HG03457 (cell line): ENCODE results near the gene HAP1.

ENCODE experiments used
- ATAC-seq: cut with Tn5 transposase; IDR thresholded peaks from one replicate; pipeline ENCODE4 v1.9.1; 2021; ENCODE audit warnings: moderate number of reproducible peaks; ENCODE audit not compliant: unreplicated experiment

The HAP1 gene

DNA sequence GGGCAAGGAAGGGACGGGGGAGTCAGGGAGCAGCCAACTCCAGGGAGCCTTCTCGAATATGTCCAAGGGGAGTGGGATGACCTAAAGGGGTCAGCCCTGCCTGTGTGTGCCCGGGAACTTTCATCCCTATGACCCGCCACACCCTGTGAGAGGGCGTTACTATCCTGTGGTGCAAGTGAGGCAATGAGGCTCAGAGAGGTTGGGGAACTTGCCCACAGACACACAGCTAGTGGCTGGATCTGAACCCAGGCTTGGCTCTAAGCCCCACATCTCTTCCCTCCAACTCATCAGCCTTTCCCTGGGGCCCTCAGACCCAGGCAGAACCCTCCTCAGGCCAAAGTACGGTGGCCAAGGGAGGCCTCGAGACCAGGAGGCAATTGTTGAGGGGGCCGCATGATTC, 28.9 kb upstream of the HAP1 start:
- ATAC-seq = no peak

DNA sequence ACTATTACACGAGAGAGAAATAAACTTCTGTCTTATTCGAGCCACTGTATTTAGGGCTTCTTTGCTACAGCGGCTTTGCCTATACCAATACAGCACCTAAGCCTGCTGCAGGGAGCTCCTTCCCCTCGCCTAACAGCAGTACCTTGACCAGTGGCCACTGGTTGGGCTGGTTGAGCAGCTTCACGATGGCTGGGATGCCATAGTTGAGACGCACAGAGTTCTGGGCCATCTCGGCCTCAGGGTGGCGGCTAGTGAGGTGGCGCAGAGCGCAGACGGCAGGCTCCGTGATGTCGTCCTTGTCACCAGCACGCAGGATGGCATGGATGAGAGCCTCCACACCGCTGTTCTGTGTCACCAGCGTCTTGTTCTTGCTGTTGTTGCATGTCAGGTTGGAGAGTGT, 28.4 kb upstream of the HAP1 start:
- no peak for ATAC-seq

DNA sequence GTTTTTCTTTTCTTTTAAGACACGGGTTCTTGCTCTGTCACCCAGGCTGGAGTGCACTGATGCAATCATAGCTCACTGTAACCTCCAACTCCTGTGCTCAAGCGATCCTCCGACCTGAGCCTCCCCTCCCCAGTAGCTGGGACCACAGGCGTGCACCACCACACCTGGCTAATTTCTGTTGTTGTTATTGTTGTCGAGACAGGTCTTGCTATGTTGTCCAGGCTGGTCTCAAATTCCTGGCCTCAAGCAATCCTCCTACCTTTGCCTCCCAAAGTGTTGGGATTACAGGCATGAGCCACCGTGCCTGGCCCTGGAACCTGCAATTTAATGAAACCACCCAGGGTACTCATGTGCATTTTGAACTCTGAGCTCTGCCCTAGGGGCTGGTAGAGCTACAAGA, 27.9 kb upstream of the HAP1 start:
- ATAC-seq = no peak

DNA sequence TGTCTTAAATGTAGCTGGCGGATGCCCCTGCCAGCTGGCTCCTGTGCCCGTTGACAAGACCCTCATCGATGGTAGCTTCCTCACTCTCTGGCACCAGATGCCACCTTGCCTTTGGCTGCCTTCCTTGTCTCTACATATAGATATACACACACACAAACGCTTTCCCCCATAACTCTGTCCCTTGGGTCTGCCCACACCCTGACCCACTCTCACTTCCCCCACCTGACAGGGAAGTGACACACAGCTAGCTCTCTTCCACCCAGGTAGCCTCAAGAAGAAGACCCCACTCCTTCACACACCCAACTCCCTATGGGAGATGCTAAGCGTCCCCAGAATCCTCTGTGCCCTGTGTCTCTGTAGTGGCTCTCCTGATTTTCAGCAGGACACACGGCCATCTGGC, 26.4 kb upstream of the HAP1 start:
- no peak for ATAC-seq

DNA sequence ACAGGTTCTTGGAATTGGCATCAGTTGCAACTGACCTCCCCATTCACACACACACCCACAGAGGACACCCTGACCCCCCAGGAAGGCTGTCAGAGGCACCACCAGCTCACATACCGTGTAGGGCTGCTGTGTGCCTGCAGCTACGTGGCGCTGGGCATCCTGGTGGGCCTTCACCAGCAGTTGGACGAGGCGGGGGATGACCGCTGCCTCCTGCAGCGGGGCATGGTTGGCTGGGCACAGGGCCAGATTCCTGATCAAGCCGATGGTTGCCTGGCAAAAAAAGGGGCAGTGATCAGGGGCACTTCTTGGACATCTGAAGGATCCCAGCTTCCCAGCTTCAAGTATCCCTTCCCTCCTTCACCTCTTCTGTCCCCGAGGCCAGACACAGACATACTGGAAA, 24.2 kb upstream of the HAP1 start:
- no peak for ATAC-seq

DNA sequence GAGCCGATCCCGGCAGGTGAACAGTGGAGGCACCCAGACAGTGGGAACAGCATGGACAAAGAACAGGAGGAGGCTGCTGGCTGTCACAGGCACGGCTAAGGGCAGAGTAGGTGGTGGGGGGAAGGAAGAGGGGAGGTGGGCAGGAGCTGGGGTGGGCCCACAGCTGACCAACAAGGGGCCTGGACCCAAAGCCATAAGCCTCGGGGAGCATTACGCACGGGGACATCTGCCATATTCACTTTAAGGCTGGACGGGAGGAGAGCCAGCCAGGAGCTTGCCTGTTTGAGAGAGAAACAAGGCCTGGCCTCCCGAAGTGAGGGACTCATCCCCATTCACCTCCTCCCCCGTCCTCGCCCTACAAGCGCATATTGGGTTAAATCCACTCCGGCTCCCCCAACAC, 19.6 kb upstream of the HAP1 start:
- no peak for ATAC-seq

DNA sequence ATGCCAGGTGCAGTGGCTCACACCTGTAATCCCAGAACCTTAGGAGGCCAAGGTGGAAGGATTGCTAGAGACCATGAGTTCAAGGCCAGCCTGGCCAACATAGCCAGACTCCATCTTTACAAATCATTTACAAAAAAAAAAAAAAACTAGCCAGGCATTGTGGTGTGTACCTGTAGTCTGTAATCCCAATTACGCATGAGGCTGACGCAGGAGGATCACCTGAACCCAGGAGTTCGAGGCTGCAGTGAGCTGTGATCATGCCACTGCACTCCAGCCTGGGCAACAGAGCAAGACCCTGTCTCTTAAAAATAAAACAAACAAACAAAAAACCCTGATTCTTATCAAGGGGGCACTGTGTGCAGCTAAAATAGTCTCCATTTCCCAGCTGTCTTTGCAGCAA, 16.8 kb upstream of the HAP1 start:
- no peak for ATAC-seq

DNA sequence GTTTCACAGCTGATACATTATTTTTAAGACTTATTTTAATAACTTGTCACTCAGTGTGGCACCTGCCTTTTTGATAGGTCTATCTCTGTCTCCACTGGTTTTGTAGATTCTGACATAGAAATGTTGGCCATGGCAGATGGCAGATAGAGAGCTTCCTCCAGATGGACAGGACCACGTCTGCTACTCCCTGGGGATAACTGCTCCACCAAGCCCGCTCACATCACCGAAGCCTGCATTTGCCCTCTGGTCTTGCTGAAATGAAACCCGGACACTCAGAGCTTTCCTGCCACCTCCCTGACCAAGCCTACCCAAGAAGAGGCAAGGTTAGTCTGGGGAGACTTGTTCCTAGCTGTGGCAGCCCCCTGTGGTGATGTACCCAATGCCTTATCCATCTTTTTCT, 16.4 kb upstream of the HAP1 start:
- ATAC-seq = no peak

DNA sequence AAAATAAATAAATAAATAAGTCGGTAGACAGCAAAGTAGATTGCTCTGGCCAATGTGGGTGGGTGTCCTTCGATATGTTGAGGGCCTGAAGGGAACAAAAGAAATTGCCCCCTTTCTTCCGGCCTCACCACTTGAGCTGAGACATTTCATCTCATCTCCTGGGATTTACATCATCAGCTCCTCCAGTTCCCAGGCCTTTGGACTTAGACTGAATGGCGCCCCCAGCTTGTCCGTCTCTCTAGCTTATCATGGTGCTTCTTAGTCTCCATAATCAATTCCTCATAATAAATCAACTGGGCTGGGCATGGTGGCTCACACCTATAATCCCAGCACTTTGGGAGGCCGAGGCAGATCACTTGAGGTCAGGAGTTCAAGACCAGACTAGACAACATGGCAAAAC, 13.8 kb upstream of the HAP1 start:
- no peak for ATAC-seq

DNA sequence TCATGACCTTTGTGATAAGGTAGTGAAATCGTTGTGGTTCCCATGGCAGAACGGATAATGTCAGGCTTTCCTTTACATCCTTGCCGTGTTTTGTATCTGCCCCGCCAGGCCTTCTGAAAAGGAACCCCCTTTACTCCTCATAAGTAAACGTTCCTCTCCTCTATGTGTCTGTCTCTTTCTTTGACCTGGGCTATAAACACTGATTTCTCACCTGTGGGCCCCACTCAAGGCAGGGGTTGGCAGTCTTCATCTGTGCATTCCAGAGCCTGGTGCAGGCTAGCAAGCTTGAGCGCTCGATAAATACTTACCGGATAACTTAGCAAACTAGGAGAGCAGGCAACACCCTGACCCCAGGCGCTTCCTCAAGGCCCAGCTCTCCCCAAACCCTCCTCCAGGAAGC, 7.3 kb upstream of the HAP1 start:
- ATAC-seq = no peak

DNA sequence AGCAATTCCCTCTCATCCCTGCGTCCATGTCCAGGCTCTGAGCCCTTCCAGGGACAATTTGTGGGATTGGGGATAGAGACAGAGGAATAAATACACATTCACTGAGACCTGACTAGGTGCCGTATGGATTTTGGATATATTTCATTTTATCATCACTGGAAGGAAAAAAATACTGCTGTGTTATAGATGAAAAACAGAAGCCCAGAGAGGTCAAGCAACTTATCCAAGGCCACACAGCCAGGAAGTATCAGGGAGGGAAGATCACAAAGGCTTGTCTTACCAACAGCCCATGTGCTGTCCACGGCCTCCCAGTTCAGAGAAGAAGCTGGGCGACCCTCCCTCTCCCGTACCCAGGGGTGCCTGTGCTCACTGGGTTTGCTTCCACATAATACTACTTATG, 6.1 kb upstream of the HAP1 start:
- no peak for ATAC-seq

DNA sequence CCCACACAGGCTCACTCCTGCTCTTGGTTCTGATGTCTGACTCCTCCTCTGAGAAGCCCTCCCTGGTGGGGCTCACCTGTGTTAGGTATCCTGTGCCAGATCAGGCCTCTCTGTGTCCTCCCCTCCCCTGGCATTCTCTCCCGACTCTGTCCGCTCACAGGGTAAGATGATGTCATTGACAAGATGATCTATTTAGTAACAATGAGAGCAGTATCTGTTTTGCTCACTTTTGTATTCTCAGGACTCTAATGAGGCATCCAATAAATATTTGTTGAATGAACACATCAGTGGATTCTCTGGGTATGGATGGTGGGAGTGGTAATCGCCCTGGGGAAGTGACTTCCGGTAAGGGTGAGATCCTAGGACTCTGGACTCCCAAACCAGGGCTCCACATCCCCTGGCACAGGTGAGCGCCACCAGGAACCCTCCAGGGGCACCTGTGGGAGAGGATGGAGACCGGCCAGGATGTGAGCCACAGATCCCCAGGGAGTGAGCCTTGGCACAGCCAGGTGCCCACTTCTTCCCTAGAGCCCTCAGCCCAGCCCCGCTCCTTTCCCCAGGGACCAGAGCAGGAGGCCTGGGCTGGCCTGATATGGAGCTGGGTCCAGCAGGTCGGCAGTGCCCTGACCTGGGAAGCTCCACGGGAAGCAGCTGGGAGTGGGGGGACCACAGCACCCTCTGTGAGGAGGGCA, 5.4 kb upstream of the HAP1 start:
- no peak for ATAC-seq

DNA sequence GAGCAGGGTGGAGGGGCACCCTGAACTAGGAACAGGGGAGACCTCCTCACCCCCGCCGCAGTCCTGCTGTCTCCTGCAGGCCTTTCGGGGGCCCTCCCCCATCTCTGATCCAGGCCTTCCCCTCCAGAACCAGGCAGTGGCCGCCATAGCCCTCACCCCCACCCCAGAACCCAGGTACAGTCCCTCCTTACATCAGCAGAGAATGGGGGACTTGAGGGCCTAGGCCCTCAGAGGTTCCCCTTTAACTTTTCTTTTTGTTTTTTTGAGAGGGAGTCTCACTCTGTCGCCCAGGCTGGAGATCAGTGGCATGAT, 4.3 kb upstream of the HAP1 start:
- ATAC-seq = no peak

DNA sequence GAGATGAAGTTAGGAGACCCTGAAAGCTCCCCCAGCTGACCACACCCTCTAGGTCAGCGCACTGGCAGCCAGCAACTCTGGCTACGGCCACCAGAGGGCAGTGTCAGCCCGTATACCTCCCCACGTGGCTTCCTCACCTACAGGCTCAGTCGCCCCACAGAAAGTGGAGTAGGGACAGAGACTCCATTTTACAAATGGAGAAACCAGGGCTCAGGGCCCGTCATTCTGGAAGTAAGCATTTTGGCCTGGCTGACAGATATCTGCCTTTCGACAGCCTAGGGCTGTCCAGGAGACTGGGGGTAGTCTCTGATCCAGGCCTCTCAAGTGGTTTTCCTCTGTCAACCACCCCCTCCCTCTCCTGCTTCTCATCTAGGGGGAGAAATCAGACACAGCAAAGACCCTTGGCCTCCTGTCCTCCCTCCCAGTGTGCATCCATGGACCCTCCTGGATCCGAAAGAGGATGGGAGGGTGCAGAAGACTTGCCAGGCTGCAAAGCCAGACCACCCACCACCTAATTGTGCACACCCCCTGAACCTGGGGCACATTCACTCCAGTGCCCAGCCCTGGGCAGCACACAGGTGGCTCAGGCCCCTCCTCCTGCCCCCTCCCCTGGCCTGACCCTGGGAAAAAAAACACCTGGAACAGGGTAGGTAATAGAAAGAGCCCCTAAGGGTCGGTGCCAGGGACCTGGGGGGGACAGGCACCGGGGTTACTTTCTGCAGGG, 3.8 kb upstream of the HAP1 start:
- ATAC-seq = no peak

DNA sequence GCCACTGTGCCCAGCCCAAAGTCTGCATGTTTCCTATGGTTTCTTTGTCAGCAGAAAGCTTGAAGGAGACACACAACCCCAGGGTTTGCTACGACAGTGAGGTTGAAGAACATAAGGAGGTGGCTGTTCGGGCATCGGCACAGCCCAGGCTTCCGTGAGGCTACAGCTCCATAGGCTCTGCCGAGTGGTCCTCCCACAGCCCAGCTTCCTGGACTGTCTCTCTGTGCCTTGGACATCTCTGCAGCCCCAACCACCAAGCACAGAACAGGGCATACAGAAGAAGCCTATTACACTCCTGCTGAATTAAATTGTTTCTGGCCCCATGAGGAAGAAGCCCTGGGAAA, 3.2 kb upstream of the HAP1 start:
- no peak for ATAC-seq

DNA sequence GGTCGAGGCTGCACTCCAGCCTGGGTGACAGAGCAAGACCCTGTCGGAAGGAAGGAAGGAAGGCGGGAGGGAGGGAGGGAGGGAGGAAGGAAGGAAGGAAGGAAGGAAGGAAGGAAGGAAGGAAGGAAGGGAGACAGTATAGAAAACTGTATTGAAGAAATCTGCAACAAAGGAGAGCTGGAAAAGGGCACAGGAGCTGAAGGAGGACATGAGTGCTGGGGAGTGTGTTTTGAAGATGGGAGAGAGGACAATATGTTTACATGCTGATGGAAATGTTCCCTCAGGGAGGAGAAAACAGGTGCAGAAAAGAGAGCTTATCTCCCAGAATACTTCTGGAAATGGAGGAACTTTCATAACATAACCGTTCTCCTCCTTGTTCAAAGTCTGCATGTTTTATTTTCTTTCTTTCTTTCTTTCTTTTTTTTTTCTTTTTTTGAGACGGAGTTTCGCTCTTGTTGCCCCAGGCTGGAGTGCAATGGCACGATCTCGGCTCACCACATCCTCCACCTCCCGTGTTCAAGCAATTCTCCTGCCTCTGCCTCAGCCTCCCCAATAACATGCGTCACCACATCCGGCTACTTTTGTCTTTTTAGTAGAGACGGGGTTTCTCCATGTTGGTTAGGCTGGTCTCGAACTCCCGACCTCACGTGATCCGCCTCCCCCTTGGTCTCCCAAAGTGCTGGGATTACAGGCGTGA, 2.7 kb upstream of the HAP1 start:
- no peak for ATAC-seq

DNA sequence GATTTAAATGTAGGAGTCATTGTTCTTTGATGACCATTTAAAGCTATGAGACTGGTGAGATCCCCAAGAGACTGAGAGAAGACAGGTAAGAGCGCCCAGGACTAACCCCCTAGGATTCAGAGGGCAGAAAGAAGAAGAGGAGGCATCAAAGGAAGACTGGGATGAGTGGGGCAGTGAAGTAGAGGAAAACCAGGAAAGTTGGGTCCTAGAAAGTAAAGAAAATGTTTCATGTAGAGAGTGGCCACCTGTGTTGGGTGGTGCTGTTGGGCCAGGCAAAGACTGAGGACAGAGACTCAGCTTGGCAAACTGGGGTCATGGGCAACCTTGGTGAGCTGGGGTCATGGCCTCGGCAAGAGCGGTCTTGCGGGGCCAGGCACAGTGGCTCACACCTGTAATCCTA, 1.3 kb upstream of the HAP1 start:
- ATAC-seq = no peak

DNA sequence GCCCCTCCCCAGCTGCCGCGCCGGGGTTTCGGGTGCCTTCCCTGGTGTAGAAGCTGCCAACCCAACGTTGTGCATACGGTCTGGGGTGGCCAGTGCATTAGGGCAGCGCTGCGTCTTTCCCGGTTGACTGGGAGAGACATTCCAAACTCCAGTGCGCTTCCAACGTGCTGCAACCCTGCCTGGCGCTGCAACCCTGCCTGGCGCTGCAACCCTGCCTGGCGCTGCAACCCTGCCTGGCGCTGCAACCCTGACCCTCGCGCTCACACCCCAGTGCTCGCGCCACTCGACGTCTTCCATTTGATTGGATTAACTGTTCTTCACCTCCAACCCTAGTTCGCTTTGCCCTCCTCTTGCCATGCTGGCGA, 488 bp upstream of the HAP1 start:
- ATAC-seq = no peak

DNA sequence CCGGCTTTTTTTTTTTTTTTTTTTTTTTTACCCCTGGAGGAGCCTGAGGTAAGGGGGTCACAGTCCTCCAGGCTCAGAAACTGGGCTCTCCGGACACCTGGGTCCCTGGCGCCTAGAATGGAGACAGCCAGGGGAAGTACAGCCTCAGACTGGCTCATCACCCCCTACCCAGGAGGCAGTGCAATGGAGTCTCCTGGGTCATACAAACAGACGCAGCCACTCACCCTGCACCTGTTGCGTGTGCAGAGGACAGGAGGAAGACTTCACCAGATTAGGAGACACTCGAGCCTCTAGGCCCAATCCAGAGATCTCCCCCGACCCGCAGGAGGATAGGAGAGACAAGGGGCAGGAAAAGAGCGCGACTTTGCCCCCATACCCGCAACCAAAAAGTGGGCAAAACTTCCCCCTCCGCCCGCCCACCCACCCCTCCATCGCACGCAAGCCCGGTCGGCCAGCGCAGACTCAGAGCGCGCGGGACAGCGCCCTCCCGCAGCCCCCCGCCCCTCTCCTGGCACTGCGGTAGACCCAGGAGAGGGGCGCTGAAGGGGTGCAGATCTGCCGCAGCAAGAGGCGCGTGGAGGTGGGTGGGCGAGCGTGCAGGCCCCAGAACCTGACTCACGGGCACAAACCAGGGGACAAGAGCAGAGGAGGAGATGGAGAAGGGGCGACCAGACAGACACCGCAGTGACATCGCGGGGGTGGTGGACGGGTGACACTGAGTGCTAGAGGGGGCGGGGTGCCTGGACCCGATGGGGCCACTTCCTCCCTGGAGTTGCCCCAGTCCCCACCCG, 900 bp downstream of the HAP1 start:
- ATAC-seq = no peak

DNA sequence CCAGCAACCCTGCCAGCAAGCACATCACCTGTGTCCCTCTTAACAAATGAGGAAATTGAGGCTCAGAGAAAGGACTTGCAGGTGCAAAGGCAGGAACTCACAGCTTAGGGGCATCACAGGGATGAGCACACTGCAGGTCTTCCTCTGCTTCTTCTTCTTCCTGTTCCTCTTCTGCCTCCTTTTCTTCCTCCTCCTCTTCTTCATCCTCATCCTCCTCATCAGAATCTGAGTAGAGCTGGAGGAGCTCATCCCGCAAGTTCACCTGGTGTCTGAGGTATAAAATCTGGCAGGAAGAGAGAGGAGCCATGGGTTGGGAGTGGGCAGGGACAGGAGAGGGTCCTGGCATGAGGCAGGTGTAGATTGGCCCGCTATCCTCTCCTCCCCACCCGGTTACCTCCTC, 2.6 kb downstream of the HAP1 start:
- ATAC-seq = no peak

DNA sequence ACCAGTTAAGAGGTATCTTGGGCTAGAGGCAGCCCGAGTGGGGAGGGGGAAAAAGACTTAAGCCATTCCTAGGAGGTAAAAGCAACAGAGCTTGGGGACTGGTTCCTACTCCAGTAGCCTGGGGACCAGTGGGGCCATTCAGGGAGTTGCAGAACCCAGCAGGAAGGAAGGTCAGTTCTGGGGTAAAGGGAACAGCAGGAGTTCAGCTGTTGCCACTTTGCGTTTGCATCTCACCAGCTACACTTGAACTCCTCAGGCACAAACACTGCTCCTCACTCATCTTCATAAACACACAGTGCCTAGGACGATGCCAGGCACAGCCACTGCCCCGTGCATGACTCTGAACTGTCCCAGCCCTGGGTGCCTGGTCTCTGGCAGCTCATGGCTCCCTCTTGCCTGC, 4.0 kb downstream of the HAP1 start:
- ATAC-seq = no peak

DNA sequence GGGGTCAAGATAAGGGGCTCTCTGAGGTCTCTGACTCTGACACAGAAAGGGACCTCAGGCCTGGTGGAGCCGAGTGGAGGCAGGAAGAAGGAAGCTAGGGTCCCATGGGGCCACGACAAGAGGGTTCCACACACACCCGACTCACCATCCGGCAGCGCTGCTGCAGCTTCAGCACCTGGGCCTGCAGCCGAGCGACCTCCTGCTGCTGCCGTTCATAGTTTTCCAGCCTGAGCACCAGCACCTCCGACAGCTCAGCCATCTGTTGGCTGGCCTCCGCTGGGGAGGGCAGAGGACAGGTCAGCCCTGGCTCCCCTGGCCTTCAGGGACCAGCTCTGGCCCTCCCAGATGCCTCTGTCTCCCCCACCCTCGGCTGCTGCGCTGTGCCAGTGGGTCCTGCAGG, 6.4 kb downstream of the HAP1 start:
- no peak for ATAC-seq
